Ishikawa (cell line): Measurements from ENCODE around the gene NTNG2.

Experiments
- CREB1 ChIP-seq: IDR thresholded peaks from 2 replicates; pipeline ENCODE4 v1.6.1; 2012; ENCODE audit warnings: low read depth
- EP300 ChIP-seq: IDR thresholded peaks from 2 replicates; pipeline ENCODE4 v1.6.1; 2012; ENCODE audit warnings: borderline replicate concordance
- FOXM1 ChIP-seq: IDR thresholded peaks from 2 replicates; pipeline ENCODE4 v1.6.1; 2012; ENCODE audit warnings: low read depth, borderline replicate concordance
- RAD21 ChIP-seq: IDR thresholded peaks from 2 replicates; pipeline ENCODE4 v1.6.1; 2012; ENCODE audit warnings: low read depth
- TAF1 ChIP-seq: IDR thresholded peaks from 2 replicates; pipeline ENCODE4 v1.6.1; 2012; ENCODE audit warnings: low read depth, mild to moderate bottlenecking
- YY1 ChIP-seq: IDR thresholded peaks from 2 replicates; pipeline ENCODE4 v1.6.1; 2012; ENCODE audit warnings: low read depth
- TF ChIP-seq, protein P1 (sequence below): IDR thresholded peaks from 2 replicates; pipeline ENCODE4 v1.6.1; 2012; ENCODE audit warnings: low read depth, mild to moderate bottlenecking

DNA sequence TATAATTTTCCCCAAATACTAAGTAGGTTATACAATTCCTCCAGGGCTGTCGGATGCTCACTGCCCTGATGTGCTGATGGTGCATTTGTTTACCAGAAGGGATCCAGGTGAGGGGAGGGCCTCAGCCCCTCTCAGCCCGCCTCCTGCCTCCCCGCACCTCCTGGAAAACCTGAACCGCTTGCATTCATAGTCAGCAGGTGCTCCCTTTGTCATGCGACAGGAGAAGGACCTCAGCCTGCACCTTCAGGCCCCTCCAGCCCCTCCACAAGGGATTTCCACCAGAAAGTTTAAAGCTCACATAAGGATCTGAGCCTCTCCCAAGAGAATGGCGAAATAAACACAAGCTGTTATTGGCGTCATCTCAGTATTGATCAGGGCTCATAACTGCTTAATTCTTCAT, 36.5 kb upstream of the NTNG2 start:
- TF ChIP-seq EP300 (no peak), FOXM1 (no peak), TAF1 (no peak), RAD21 (no peak), YY1 (no peak), CREB1 (no peak)
- TF ChIP-seq, protein P1, sequence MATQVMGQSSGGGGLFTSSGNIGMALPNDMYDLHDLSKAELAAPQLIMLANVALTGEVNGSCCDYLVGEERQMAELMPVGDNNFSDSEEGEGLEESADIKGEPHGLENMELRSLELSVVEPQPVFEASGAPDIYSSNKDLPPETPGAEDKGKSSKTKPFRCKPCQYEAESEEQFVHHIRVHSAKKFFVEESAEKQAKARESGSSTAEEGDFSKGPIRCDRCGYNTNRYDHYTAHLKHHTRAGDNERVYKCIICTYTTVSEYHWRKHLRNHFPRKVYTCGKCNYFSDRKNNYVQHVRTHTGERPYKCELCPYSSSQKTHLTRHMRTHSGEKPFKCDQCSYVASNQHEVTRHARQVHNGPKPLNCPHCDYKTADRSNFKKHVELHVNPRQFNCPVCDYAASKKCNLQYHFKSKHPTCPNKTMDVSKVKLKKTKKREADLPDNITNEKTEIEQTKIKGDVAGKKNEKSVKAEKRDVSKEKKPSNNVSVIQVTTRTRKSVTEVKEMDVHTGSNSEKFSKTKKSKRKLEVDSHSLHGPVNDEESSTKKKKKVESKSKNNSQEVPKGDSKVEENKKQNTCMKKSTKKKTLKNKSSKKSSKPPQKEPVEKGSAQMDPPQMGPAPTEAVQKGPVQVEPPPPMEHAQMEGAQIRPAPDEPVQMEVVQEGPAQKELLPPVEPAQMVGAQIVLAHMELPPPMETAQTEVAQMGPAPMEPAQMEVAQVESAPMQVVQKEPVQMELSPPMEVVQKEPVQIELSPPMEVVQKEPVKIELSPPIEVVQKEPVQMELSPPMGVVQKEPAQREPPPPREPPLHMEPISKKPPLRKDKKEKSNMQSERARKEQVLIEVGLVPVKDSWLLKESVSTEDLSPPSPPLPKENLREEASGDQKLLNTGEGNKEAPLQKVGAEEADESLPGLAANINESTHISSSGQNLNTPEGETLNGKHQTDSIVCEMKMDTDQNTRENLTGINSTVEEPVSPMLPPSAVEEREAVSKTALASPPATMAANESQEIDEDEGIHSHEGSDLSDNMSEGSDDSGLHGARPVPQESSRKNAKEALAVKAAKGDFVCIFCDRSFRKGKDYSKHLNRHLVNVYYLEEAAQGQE, result no peak
